IPS DF 6.9 (cell line): ENCODE results near the gene RIPOR2.

Experiments
- DNase-seq: peaks from one replicate; pipeline ENCODE4 v3.0.0-alpha.2; 2013; ENCODE audit warnings: low read depth, low spot score
- H3K27ac ChIP-seq: one replicate; pipeline ENCODE4 v1.5.1; 2013; ENCODE audit warnings: low read length, control low read depth
- H3K27me3 ChIP-seq: 2 replicates; pipeline ENCODE4 v1.6.1; 2013; ENCODE audit warnings: mild to moderate bottlenecking, low read length; ENCODE audit not compliant: control insufficient read depth, insufficient read depth
- H3K36me3 ChIP-seq: 2 replicates; pipeline ENCODE4 v1.6.1; 2013; ENCODE audit warnings: low read length; ENCODE audit not compliant: control insufficient read depth, insufficient read depth
- H3K4me1 ChIP-seq: 2 replicates; pipeline ENCODE4 v1.6.1; 2013; ENCODE audit warnings: low read length; ENCODE audit not compliant: control insufficient read depth, insufficient read depth
- H3K4me3 ChIP-seq: 2 replicates; pipeline ENCODE4 v1.5.1; 2013; ENCODE audit warnings: mild to moderate bottlenecking, low read length
- H3K9me3 ChIP-seq: 2 replicates; pipeline ENCODE4 v1.6.1; 2013; ENCODE audit warnings: low read length, inconsistent platforms; ENCODE audit not compliant: control insufficient read depth, insufficient read depth
- WGBS: extraction: QIAGEN DNeasy Blood & Tissue Kit; methylation state at CpG from one replicate; pipeline ENCODE4 v1.1.7; 2013; ENCODE audit warnings: mixed read lengths, missing lambda C conversion rate; ENCODE audit not compliant: insufficient read length, insufficient coverage; 5-methylcytosine and 5-hydroxymethylcytosine counted together

The RIPOR2 gene

DNA sequence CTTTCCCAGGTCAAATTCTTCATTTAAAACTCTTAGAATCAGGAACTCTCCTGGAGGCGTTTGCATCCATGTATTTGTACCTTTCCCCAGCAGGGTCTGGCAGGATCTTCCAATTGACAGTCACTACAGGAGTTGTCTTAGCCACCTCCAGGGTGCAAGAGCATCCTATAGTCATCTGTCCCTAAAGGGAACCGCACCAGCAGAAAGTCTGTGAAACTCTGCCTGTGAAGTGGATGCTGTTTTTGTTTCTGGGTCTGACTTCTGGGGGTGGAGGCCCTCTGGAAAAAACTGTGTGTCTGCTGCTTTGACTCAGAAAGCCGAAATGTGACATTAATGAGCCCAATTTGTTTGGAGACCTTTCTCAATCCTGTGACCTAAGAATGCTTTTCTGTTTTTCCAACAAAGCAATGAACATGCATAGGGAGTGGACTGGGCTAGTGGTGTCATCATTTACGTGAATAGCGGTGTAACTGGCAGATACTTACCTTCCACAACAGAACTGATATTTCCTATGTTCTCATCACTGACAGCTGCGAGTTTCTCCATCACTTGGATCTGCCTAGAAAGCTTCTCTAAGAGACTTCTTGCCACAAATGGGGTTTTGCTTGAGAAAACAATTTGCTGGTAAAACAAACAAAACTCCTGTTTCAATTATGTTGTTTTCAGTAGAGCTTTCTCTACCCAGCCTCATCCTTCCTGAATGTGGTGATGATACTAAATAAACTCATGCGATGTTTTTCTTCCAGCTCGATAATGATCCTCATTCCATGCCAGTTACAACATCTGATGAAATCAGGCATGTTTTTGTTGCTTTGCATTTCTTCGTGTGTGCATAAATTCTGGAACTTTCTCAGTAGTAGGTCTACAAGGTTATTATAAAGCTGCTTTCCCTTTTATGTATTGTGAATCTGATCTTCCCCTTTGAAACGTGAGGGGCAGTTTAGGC, 103.7 kb downstream of the RIPOR2 start:
- H3K27ac ChIP-seq, result no peak overlapping the region
- no CpG with 5 or more reads among the region's 10 CpGs for WGBS
- H3K4me3 ChIP-seq, result no peak overlapping the region
- DNase-seq, result no peak
- no peaks in the 10 kb centered on the region for H3K9me3 ChIP-seq
- no peaks in the 10 kb centered on the region for H3K27me3 ChIP-seq
- H3K36me3 ChIP-seq, result no peaks in the 10 kb centered on the region
- H3K4me1 ChIP-seq, result peaks cover 4% of the 10 kb centered on the region

DNA sequence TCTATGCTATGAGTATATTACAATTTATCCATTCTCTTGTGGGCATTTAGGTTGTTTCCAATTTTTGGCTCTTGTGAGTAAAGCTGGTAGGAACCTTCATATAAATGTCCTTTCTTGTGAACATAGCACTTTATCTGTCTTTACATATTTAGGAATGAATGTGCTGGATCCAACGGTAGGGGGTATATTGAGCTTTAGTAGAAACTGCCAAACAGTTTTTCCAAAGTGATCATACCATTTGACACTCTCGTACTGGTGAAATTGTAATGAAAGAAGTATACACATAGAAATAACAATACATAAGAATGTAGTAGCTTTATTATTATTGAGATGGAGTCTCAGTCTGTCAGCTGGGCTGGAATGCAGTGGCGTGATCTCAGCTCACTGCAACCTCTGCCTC, 106.1 kb downstream of the RIPOR2 start:
- Histone ChIP-seq H3K4me3 (no peak overlapping the region), H3K4me1 (peaks cover 4% of the 10 kb centered on the region), H3K9me3 (no peaks in the 10 kb centered on the region), H3K36me3 (no peaks in the 10 kb centered on the region), H3K27me3 (no peaks in the 10 kb centered on the region), H3K27ac (no peak overlapping the region)
- no CpG with 5 or more reads among the region's 3 CpGs for WGBS
- no peak for DNase-seq

DNA sequence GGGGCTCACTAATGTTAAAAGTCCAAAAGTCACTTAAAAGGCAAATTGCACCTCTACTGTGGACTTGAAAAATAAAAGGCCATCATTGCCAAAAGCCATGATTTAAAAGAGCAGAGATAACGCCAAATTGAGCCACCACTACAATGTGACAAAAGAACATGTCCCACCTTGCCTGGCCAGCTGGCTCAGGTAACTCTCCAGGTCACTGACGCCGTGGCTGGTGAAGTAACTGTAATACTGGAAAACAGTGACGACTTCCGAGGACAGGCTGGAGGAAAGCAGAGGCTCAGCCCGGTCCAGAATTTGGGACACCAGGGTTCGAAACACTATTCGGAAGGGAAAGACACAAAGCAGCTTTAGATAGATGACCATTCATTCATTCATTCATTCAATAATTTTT, 107.8 kb downstream of the RIPOR2 start:
- Histone ChIP-seq H3K27ac (no peak overlapping the region), H3K4me1 (peaks cover 4% of the 10 kb centered on the region), H3K36me3 (no peaks in the 10 kb centered on the region), H3K27me3 (no peaks in the 10 kb centered on the region), H3K9me3 (no peaks in the 10 kb centered on the region), H3K4me3 (no peak overlapping the region)
- WGBS, result no CpG with 5 or more reads among the region's 8 CpGs
- DNase-seq, result no peak

GRCh38 chr6:24827162-24827561, 108.6 kb downstream of the RIPOR2 start:
- WGBS, result no CpG with 5 or more reads among the region's 3 CpGs
- Histone ChIP-seq H3K4me1 (peaks cover 4% of the 10 kb centered on the region), H3K27me3 (no peaks in the 10 kb centered on the region), H3K4me3 (no peak overlapping the region), H3K36me3 (no peaks in the 10 kb centered on the region), H3K27ac (no peak overlapping the region), H3K9me3 (no peaks in the 10 kb centered on the region)
- no peak for DNase-seq

DNA sequence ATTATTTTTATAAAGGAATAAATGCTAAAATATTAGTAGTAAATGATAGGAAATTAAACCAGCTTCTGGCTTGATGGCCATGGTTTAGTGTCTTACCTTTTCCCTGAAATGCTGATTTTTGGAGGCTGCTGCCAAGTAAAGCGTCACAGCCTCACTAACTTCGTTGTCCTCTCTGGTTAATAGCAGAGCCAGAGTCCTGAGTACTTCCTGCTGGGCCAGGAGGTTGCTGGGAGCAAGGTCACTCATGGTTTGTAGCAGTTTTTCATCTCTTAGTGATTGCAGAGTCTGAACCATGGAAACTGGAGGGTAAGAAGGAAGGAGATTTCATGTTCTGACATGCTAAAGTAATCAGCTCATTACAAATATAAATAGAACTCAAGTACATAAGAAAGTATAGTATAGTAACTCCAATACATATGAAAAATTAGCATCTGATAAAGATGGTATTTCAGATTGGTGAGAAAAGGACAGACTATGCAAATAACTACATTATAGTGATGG, 110.6 kb downstream of the RIPOR2 start:
- H3K4me1 ChIP-seq, result no peaks in the 10 kb centered on the region
- no peak overlapping the region for H3K4me3 ChIP-seq
- WGBS, result no CpG with 5 or more reads among the region's 2 CpGs
- no peaks in the 10 kb centered on the region for H3K36me3 ChIP-seq
- no peak for DNase-seq
- H3K9me3 ChIP-seq, result no peaks in the 10 kb centered on the region
- H3K27me3 ChIP-seq, result no peaks in the 10 kb centered on the region
- no peak overlapping the region for H3K27ac ChIP-seq

- DNase-seq, result no peak
- Histone ChIP-seq H3K4me1 (no peaks in the 10 kb centered on the region), H3K27me3 (no peaks in the 10 kb centered on the region), H3K27ac (no peak overlapping the region), H3K9me3 (no peaks in the 10 kb centered on the region), H3K4me3 (no peak overlapping the region), H3K36me3 (no peaks in the 10 kb centered on the region)
- no CpG with 5 or more reads among the region's 6 CpGs for WGBS
Observed at GRCh38 chr6:24824142-24824938, 111.4 kb downstream of the RIPOR2 start.

- no peaks in the 10 kb centered on the region for H3K36me3 ChIP-seq
- DNase-seq, result no peak
- no CpG with 5 or more reads among the region's 2 CpGs for WGBS
- no peaks in the 10 kb centered on the region for H3K27me3 ChIP-seq
- H3K9me3 ChIP-seq, result no peaks in the 10 kb centered on the region
- H3K4me3 ChIP-seq, result no peak overlapping the region
- H3K27ac ChIP-seq, result no peak overlapping the region
- no peaks in the 10 kb centered on the region for H3K4me1 ChIP-seq
Observed at GRCh38 chr6:24823185-24823584, 112.6 kb downstream of the RIPOR2 start.

DNA sequence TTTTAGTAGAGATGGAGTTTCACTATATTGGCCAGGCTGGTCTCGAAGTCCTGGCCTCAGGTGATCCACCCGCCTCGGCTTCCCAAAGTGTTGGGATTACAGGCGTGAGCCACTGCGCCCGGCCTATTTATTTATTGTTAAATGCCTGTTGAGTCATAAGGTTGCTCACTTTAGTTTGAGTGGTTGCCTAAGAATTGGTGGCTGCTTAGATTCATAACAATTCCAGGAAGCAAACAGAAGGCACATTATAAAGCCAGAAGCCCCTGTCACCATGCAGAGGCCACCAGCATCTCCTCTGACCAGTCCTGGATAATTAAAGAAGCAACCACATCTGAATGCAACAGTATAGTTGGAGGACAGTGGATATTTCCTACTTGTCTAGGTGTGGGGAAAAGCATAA, 113.1 kb downstream of the RIPOR2 start:
- H3K27me3 ChIP-seq, result no peaks in the 10 kb centered on the region
- WGBS, result no CpG with 5 or more reads among the region's 6 CpGs
- no peaks in the 10 kb centered on the region for H3K9me3 ChIP-seq
- no peaks in the 10 kb centered on the region for H3K4me1 ChIP-seq
- H3K4me3 ChIP-seq, result no peak overlapping the region
- DNase-seq, result no peak
- no peak overlapping the region for H3K27ac ChIP-seq
- no peaks in the 10 kb centered on the region for H3K36me3 ChIP-seq

- Histone ChIP-seq H3K4me3 (no peak overlapping the region), H3K36me3 (no peaks in the 10 kb centered on the region), H3K27me3 (no peaks in the 10 kb centered on the region), H3K9me3 (no peaks in the 10 kb centered on the region), H3K27ac (no peak overlapping the region), H3K4me1 (no peaks in the 10 kb centered on the region)
- no CpG with 5 or more reads among the region's 3 CpGs for WGBS
- DNase-seq, result no peak
Observed at GRCh38 chr6:24821860-24822444, 113.8 kb downstream of the RIPOR2 start.

DNA sequence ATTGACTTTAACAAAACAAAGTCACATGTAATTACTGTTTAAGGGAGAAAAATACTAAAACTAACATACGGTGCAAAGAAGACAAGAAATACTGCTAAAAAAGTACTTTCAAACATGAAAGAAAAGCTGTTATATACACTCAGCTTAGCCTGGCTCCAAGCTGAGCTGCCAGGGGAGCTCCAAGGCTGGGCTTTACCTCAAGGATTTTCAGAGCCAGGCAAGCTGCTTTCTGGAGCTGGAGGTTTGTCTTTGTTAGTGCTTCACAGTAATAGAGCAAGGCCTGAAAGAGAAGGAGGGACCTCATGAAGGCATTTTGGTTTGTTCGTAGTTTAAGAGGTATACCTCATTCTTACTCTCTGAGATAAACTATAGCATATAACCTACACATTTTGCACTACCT, 117.4 kb downstream of the RIPOR2 start:
- Histone ChIP-seq H3K4me3 (no peak overlapping the region), H3K36me3 (no peaks in the 10 kb centered on the region), H3K9me3 (no peaks in the 10 kb centered on the region), H3K27ac (no peak overlapping the region), H3K27me3 (no peaks in the 10 kb centered on the region), H3K4me1 (no peaks in the 10 kb centered on the region)
- no peak for DNase-seq
- WGBS, result no CpG with 5 or more reads among the region's 2 CpGs
